NB4 (cell line): Measurements from ENCODE around the gene CDH11.

Experiments
- MYC ChIP-seq: IDR thresholded peaks from 2 replicates; pipeline ENCODE4 v1.6.1; 2011; ENCODE audit warnings: low read depth, low read length
- POLR2A ChIP-seq: IDR thresholded peaks from 2 replicates; pipeline ENCODE4 v1.6.1; 2011; ENCODE audit warnings: mild to moderate bottlenecking; ENCODE audit not compliant: insufficient read length; ENCODE audit errors: extremely low read depth
- TF ChIP-seq, protein P1 (sequence below): IDR thresholded peaks from one replicate; pipeline ENCODE4 v1.5.1; 2012; ENCODE audit warnings: low read depth, low read length

DNA sequence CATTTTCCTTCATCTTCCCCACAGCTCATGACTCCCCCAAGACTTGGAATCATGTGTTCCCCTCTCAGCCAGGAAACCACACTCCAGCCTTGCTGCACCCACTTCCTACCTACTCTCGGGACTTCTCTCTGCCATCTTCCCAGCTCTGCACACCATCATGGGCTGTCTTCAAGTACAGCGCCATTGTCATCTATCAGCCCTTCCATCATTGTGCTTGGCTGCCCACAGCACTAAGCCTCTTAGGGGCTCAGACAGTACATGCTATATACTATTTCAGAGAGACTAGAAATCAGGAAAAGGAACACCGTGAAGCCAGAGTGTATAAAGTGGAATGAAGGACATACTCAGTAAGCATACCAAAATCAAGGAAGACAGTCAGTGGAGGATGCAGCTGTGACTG lies 64.7 kb downstream of the CDH11 start:
- TF ChIP-seq, protein P1, sequence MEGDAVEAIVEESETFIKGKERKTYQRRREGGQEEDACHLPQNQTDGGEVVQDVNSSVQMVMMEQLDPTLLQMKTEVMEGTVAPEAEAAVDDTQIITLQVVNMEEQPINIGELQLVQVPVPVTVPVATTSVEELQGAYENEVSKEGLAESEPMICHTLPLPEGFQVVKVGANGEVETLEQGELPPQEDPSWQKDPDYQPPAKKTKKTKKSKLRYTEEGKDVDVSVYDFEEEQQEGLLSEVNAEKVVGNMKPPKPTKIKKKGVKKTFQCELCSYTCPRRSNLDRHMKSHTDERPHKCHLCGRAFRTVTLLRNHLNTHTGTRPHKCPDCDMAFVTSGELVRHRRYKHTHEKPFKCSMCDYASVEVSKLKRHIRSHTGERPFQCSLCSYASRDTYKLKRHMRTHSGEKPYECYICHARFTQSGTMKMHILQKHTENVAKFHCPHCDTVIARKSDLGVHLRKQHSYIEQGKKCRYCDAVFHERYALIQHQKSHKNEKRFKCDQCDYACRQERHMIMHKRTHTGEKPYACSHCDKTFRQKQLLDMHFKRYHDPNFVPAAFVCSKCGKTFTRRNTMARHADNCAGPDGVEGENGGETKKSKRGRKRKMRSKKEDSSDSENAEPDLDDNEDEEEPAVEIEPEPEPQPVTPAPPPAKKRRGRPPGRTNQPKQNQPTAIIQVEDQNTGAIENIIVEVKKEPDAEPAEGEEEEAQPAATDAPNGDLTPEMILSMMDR, result no peak
- TF ChIP-seq MYC, result no peak
- TF ChIP-seq POLR2A, result no peak
